WTC11 (cell line): ENCODE data around the gene CNPY4. TPM values are rescaled to one million over a fixed set of nuclear protein-coding genes. Genes with fewer than 3 reads are reported as not detected.

Experiments
- AFF4 ChIP-seq: sonication (generic); formaldehyde crosslinking; IDR thresholded peaks from 2 replicates; pipeline ENCODE4 v1.8.1; 2023; ENCODE audit warnings: mild to moderate bottlenecking, missing genetic modification reagents, borderline replicate concordance
- AR ChIP-seq: fragments of 250-450 bp; sonication (Bioruptor Pico); IDR thresholded peaks from 2 replicates; pipeline ENCODE4 v1.9.0; 2021; ENCODE audit warnings: mild to moderate bottlenecking
- E2F1 ChIP-seq: sonication (generic); formaldehyde crosslinking; IDR thresholded peaks from 2 replicates; pipeline ENCODE4 v1.8.0; 2022; ENCODE audit warnings: mild to moderate bottlenecking, missing genetic modification reagents
- FOXJ3 ChIP-seq: sonication (generic); formaldehyde crosslinking; IDR thresholded peaks from 2 replicates; pipeline ENCODE4 v1.9.0; 2021; ENCODE audit warnings: missing genetic modification reagents, mild to moderate bottlenecking, borderline replicate concordance
- GABPB1 ChIP-seq: sonication (generic); formaldehyde crosslinking; IDR thresholded peaks from 2 replicates; pipeline ENCODE4 v1.8.1; 2023; ENCODE audit warnings: mild to moderate bottlenecking, missing genetic modification reagents
- GRHL2 ChIP-seq: fragments of 250-450 bp; sonication (Bioruptor Pico); IDR thresholded peaks from 2 replicates; pipeline ENCODE4 v1.8.0; 2022; ENCODE audit warnings: mild to moderate bottlenecking, moderate library complexity; ENCODE audit not compliant: insufficient replicate concordance, severe bottlenecking
- KAT7 ChIP-seq: sonication (generic); formaldehyde crosslinking; IDR thresholded peaks from 2 replicates; pipeline ENCODE4 v1.8.1; 2023; ENCODE audit warnings: missing genetic modification reagents, mild to moderate bottlenecking, borderline replicate concordance
- MXD4 ChIP-seq: fragments of 250-450 bp; sonication (Bioruptor Pico); IDR thresholded peaks from 2 replicates; pipeline ENCODE4 v1.8.0; 2021; ENCODE audit warnings: mild to moderate bottlenecking, moderate library complexity, borderline replicate concordance
- NFATC4 ChIP-seq: fragments of 250-450 bp; sonication (Bioruptor Pico); IDR thresholded peaks from 2 replicates; pipeline ENCODE4 v1.9.0; 2021; ENCODE audit warnings: mild to moderate bottlenecking
- NFE2L1 ChIP-seq: sonication (generic); formaldehyde crosslinking; IDR thresholded peaks from 2 replicates; pipeline ENCODE4 v1.8.1; 2023; ENCODE audit warnings: missing genetic modification reagents
- RORB ChIP-seq: fragments of 250-450 bp; sonication (Bioruptor Pico); IDR thresholded peaks from 2 replicates; pipeline ENCODE4 v1.9.0; 2021; ENCODE audit warnings: mild to moderate bottlenecking
- SMAD3 ChIP-seq: sonication (generic); formaldehyde crosslinking; IDR thresholded peaks from 2 replicates; pipeline ENCODE4 v1.8.0; 2022; ENCODE audit warnings: missing genetic modification reagents, mild to moderate bottlenecking, borderline replicate concordance
- SP1 ChIP-seq: sonication (generic); formaldehyde crosslinking; conservative IDR thresholded peaks from 2 replicates; pipeline ENCODE4 v1.8.1; 2022; ENCODE audit warnings: missing genetic modification reagents
- TCF7 ChIP-seq: sonication (generic); formaldehyde crosslinking; IDR thresholded peaks from 2 replicates; pipeline ENCODE4 v1.8.0; 2022; ENCODE audit warnings: mild to moderate bottlenecking, low read depth, missing genetic modification reagents, moderate library complexity
- TP53 ChIP-seq: sonication (generic); formaldehyde crosslinking; IDR thresholded peaks from 2 replicates; pipeline ENCODE4 v1.8.1; 2023; ENCODE audit warnings: mild to moderate bottlenecking, missing genetic modification reagents
- ZNF232 ChIP-seq: sonication (generic); formaldehyde crosslinking; IDR thresholded peaks from 2 replicates; pipeline ENCODE4 v1.8.0; 2022; ENCODE audit warnings: mild to moderate bottlenecking, missing genetic modification reagents
- ZNF263 ChIP-seq: sonication (generic); formaldehyde crosslinking; IDR thresholded peaks from 2 replicates; pipeline ENCODE4 v1.8.1; 2022; ENCODE audit warnings: low read depth, mild to moderate bottlenecking, moderate library complexity, missing genetic modification reagents
- ZNF423 ChIP-seq: fragments of 250-450 bp; sonication (Bioruptor Pico); IDR thresholded peaks from 2 replicates; pipeline ENCODE4 v2.1.2; 2022; ENCODE audit warnings: mild to moderate bottlenecking, moderate library complexity
- ZNF532 ChIP-seq: fragments of 250-450 bp; sonication (Bioruptor Pico); IDR thresholded peaks from 2 replicates; pipeline ENCODE4 v1.9.0; 2021; ENCODE audit warnings: mild to moderate bottlenecking, borderline replicate concordance
- total RNA-seq: library from RNA; stranded (reverse); gene quantifications from 3 replicates; pipeline ENCODE4 v1.2.3, GENCODE V29; 2021
- TF ChIP-seq, protein P1 (sequence below): sonication (generic); formaldehyde crosslinking; IDR thresholded peaks from 2 replicates; pipeline ENCODE4 v1.8.0; 2022; ENCODE audit warnings: mild to moderate bottlenecking, missing genetic modification reagents
- TF ChIP-seq, protein P2 (sequence below): sonication (generic); formaldehyde crosslinking; conservative IDR thresholded peaks from 2 replicates; pipeline ENCODE4 v1.8.1; 2022; ENCODE audit warnings: mild to moderate bottlenecking, missing genetic modification reagents
- TF ChIP-seq, protein P3 (sequence below): sonication (generic); formaldehyde crosslinking; IDR thresholded peaks from 2 replicates; pipeline ENCODE4 v1.8.0; 2023; ENCODE audit warnings: mild to moderate bottlenecking, missing genetic modification reagents

CNPY4 gene
- total RNA-seq, 1 experiment from 2014 or later = 15.1 TPM

GRCh38 chr7:100119072-100119969 is at the start of gene CNPY4, which contains the start of gene TAF6 (continued):
- TF ChIP-seq KAT7 (no peak), ZNF423 (CRISPR knock-in tag) (no peak), AR (CRISPR knock-in tag) (no peak), TP53 (CRISPR knock-in tag) (no peak), ZNF263 (CRISPR knock-in tag) (no peak), FOXJ3 (CRISPR knock-in tag) (no peak), SMAD3 (CRISPR knock-in tag) (peak; percentile 58; the same call in 1 of the 2 replicates), NFATC4 (no peak), NFE2L1 (peak; percentile 54; the same call in 1 of the 2 replicates), E2F1 (CRISPR knock-in tag) (no peak), TCF7 (no peak; the same call in 1 of the 2 replicates), AFF4 (CRISPR knock-in tag) (no peak), GABPB1 (CRISPR knock-in tag) (peak; percentile 24; the same call in 1 of the 2 replicates), RORB (CRISPR knock-in tag) (no peak), GRHL2 (CRISPR knock-in tag) (no peak), ZNF532 (CRISPR knock-in tag) (no peak), SP1 (peak; percentile 75), ZNF232 (CRISPR knock-in tag) (peak; percentile 67; the same call in 1 of the 2 replicates), MXD4 (CRISPR knock-in tag) (no peak)
- TF ChIP-seq, protein P1, sequence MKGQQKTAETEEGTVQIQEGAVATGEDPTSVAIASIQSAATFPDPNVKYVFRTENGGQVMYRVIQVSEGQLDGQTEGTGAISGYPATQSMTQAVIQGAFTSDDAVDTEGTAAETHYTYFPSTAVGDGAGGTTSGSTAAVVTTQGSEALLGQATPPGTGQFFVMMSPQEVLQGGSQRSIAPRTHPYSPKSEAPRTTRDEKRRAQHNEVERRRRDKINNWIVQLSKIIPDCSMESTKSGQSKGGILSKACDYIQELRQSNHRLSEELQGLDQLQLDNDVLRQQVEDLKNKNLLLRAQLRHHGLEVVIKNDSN (CRISPR knock-in tag) = no peak; the same call in none of the 2 replicates
- TF ChIP-seq, protein P2, sequence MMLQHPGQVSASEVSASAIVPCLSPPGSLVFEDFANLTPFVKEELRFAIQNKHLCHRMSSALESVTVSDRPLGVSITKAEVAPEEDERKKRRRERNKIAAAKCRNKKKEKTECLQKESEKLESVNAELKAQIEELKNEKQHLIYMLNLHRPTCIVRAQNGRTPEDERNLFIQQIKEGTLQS (CRISPR knock-in tag) = no peak
- TF ChIP-seq, protein P3, sequence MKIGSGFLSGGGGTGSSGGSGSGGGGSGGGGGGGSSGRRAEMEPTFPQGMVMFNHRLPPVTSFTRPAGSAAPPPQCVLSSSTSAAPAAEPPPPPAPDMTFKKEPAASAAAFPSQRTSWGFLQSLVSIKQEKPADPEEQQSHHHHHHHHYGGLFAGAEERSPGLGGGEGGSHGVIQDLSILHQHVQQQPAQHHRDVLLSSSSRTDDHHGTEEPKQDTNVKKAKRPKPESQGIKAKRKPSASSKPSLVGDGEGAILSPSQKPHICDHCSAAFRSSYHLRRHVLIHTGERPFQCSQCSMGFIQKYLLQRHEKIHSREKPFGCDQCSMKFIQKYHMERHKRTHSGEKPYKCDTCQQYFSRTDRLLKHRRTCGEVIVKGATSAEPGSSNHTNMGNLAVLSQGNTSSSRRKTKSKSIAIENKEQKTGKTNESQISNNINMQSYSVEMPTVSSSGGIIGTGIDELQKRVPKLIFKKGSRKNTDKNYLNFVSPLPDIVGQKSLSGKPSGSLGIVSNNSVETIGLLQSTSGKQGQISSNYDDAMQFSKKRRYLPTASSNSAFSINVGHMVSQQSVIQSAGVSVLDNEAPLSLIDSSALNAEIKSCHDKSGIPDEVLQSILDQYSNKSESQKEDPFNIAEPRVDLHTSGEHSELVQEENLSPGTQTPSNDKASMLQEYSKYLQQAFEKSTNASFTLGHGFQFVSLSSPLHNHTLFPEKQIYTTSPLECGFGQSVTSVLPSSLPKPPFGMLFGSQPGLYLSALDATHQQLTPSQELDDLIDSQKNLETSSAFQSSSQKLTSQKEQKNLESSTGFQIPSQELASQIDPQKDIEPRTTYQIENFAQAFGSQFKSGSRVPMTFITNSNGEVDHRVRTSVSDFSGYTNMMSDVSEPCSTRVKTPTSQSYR (CRISPR knock-in tag) = no peak
